ENCODE measurements around the gene SLC25A47. TPM values are rescaled to one million over a fixed set of nuclear protein-coding genes. Genes with fewer than 3 reads are reported as not detected.
"Not testable (repeated sequence)": the region's sequence is repeated elsewhere in the genome, so short reads cannot be mapped to it uniquely, and the experiment has no call there.

The SLC25A47 gene
- total and polyA plus RNA-seq, 2 experiments from 2014 or later: 1.8 TPM

- no peaks in the 10 kb centered on the region for H3K27me3 ChIP-seq
- H3K9me3 ChIP-seq (ENCODE audit: low read depth): no peaks in the 10 kb centered on the region
- no peak overlapping the region for H2AFZ ChIP-seq
- H3K4me2 ChIP-seq: no peak overlapping the region
- H3K36me3 ChIP-seq (replicated peaks; ENCODE audit: insufficient read depth, low read depth): no peaks in the 10 kb centered on the region
- peaks cover 7% of the 10 kb centered on the region for H3K4me1 ChIP-seq (ENCODE audit: insufficient read depth)
- no peaks in the 10 kb centered on the region for H4K20me1 ChIP-seq (ENCODE audit: insufficient read depth, poor library complexity, severe bottlenecking)
- 93% methylated on average over 2 of the region's 2 CpGs for WGBS (ENCODE audit: low lambda C conversion rate, missing lambda C conversion rate)
- no peak overlapping the region for H3K4me3 ChIP-seq
- no peak overlapping the region for H3K27ac ChIP-seq
- no peak for DNase-seq (ENCODE audit: low spot score)
- H3K79me2 ChIP-seq: peaks cover 14% of the 10 kb centered on the region
- no peaks in the 10 kb centered on the region for H3K9me2 ChIP-seq (replicated peaks; ENCODE audit: insufficient read depth)
- no peak for TF ChIP-seq EZH2phosphoT487 (IDR thresholded peaks at IDR 0.05; ENCODE audit: low read depth, severe bottlenecking, unreplicated experiment)
- TF ChIP-seq CTCF (IDR thresholded peaks at IDR 0.05; ENCODE audit: poor library complexity): no peak
- no peak for TF ChIP-seq EZH2 (IDR thresholded peaks at IDR 0.05; ENCODE audit: borderline replicate concordance)
These were observed 28.2 kb upstream of the SLC25A47 start for GRCh38 chr14:100294963-100295330.

GRCh38 chr14:100295376-100296105 lies 27.6 kb upstream of the SLC25A47 start:
- no peaks in the 10 kb centered on the region for H3K9me3 ChIP-seq (ENCODE audit: low read depth)
- H3K36me3 ChIP-seq (replicated peaks; ENCODE audit: insufficient read depth, low read depth): no peaks in the 10 kb centered on the region
- peaks cover 7% of the 10 kb centered on the region for H3K4me1 ChIP-seq (ENCODE audit: insufficient read depth)
- H3K9me2 ChIP-seq (replicated peaks; ENCODE audit: insufficient read depth): no peaks in the 10 kb centered on the region
- H3K27me3 ChIP-seq: no peaks in the 10 kb centered on the region
- H3K4me2 ChIP-seq: no peak overlapping the region
- no peak overlapping the region for H2AFZ ChIP-seq
- WGBS (ENCODE audit: low lambda C conversion rate, missing lambda C conversion rate): 94% methylated on average over 16 of the region's 16 CpGs
- H3K27ac ChIP-seq: no peak overlapping the region
- no peak for DNase-seq (ENCODE audit: low spot score)
- H3K79me2 ChIP-seq: peaks cover 20% of the 10 kb centered on the region
- H3K4me3 ChIP-seq: no peak overlapping the region
- H4K20me1 ChIP-seq (ENCODE audit: insufficient read depth, poor library complexity, severe bottlenecking): no peaks in the 10 kb centered on the region
- no peak for TF ChIP-seq CTCF (IDR thresholded peaks at IDR 0.05; ENCODE audit: poor library complexity)

GRCh38 chr14:100296106-100296651 lies 27.0 kb upstream of the SLC25A47 start:
- H3K9me3 ChIP-seq (ENCODE audit: low read depth): no peaks in the 10 kb centered on the region
- H3K4me3 ChIP-seq: no peak overlapping the region
- DNase-seq (ENCODE audit: low spot score): no peak
- H3K4me2 ChIP-seq: no peak overlapping the region
- H3K9me2 ChIP-seq (replicated peaks; ENCODE audit: insufficient read depth): no peaks in the 10 kb centered on the region
- no peaks in the 10 kb centered on the region for H3K36me3 ChIP-seq (replicated peaks; ENCODE audit: insufficient read depth, low read depth)
- peaks cover 7% of the 10 kb centered on the region for H3K4me1 ChIP-seq (ENCODE audit: insufficient read depth)
- no peaks in the 10 kb centered on the region for H4K20me1 ChIP-seq (ENCODE audit: insufficient read depth, poor library complexity, severe bottlenecking)
- H3K27ac ChIP-seq: no peak overlapping the region
- H2AFZ ChIP-seq: no peak overlapping the region
- H3K79me2 ChIP-seq: peaks cover 25% of the 10 kb centered on the region
- no peaks in the 10 kb centered on the region for H3K27me3 ChIP-seq
- 96% methylated on average over 9 of the region's 9 CpGs for WGBS (ENCODE audit: low lambda C conversion rate, missing lambda C conversion rate)
- TF ChIP-seq EZH2 (IDR thresholded peaks at IDR 0.05; ENCODE audit: borderline replicate concordance): no peak
- TF ChIP-seq CTCF (IDR thresholded peaks at IDR 0.05; ENCODE audit: poor library complexity): no peak
- TF ChIP-seq EZH2phosphoT487 (IDR thresholded peaks at IDR 0.05; ENCODE audit: low read depth, severe bottlenecking, unreplicated experiment): no peak

- H3K79me2 ChIP-seq: peaks cover 31% of the 10 kb centered on the region
- 94% methylated on average over 11 of the region's 11 CpGs for WGBS (ENCODE audit: low lambda C conversion rate, missing lambda C conversion rate)
- H3K36me3 ChIP-seq (replicated peaks; ENCODE audit: insufficient read depth, low read depth); H3K4me2 ChIP-seq; H3K9me2 ChIP-seq (replicated peaks; ENCODE audit: insufficient read depth); H3K4me3 ChIP-seq; H2AFZ ChIP-seq; H4K20me1 ChIP-seq (ENCODE audit: insufficient read depth, poor library complexity, severe bottlenecking); DNase-seq (ENCODE audit: low spot score); H3K9me3 ChIP-seq (ENCODE audit: low read depth); H3K27me3 ChIP-seq; H3K4me1 ChIP-seq (ENCODE audit: insufficient read depth): not testable (repeated sequence)
- H3K27ac ChIP-seq: peak overlapping the region; percentile 66
These were observed 26.4 kb upstream of the SLC25A47 start for GRCh38 chr14:100296729-100297128.

Data from hepatocyte (in vitro differentiated cells).